ENCODE measurements around the gene AUTS2.

The AUTS2 gene

DNA sequence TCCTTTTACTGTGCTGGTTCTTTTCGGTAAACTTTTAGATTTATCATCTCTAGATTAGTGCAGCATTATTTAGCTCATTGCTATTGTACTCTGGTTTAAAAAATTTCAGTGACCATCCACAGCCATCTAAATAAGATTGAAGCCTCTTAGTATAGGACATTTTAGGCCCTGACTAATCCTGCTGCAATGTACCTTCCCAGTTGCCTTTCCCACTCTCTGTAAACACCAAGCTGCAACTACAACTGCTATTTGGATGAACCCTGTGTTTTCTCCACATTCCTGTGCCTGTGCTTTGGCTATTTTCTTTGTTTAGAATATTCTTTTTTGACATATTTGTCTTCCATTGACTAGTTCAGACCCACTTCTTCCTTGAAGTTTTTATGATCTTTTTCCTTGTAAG lies 314.6 kb downstream of the AUTS2 start:
- no peak for DNase-seq

DNA sequence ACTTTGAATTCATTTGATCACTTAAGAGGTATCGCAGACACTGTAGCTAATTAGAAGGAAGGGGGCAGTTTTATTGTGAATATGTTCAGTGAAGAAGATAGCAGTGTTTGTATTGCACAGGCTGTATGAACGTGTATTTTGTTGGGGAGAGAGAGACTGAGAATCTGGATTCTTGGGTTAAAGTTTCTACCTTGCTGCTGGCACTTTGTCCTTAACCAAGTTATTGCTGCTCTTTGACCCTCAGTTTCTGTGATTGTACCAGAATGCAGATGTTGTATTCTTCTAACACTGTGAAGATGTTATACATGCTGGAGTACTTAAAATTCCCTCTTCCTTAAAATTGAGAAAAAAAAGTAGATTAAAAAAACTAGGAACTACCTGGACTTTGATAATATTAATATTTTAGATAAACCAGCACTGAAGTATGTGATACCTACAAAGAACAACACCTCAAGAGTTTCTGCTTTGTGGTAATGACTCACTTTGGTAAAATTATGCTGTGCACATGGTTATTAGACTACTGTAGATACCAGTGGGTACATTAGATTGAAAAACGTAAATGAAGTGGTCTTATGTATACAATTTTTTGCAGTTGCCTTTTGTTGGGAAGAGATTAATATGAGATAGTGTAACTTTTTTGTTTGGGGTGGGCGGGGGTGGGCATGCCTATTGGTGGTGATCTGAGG lies 321.3 kb downstream of the AUTS2 start:
- no peak for DNase-seq

DNA sequence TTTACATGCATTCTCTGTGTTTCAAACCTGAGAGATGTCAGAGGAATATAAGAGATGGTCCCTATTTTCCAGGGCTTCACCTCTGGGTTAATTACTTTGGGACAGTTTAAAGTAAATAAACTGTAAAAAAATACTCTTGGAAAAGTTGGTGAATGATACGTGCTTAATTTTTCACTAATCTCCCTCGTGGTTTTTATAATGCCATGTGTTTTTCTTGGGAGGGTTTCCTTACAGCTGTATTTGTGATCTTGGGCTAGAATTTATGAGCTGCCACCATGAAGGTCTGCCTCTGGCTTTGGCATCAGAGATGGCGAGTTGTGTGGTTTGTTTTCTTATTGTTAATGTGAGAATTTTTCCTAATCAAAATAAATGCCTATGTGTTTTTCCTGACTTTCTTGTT lies 322.5 kb downstream of the AUTS2 start:
- no peak for DNase-seq

GRCh38 chr7:69922026-69922803 lies 323.9 kb downstream of the AUTS2 start:
- DNase-seq: no peak

DNA sequence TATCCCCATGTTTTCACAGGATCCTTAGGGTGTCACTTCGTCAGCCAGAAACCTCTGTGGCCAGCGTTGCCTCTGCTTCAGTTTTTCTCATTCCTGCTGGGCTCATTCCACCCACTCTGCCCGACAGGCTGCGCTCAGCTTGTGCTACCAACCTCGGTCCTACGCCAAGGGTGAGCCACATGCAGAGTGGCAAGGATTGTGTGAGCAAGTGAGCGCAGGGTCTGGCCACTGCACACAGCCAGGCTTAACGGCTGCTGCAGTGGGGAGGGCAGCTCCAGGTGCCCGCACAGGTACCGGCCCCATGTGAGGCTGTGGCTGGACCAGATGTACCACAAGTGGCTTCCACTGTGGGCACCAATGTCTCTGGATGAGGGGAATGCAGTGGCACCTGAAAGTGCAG lies 329.2 kb downstream of the AUTS2 start:
- no peak for DNase-seq

DNA sequence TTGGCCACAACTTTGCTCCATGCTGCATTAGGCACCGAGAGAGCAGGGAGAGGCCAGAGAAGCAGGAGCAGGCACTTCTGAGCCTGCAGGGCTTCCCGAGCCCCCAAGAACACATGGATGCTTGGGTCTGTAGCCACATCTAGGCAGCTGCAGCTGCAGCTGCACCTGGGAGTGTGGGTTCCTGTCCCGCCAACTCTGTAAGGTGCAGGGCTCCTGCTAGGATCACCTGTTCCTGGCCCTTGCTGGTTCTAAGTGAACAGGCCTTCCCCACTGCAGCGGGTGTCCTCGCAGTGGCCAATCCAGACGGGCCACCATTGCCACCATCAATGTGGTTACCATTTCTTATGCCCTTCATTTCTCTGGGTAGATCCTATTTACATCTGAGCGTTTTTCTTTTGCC lies 330.3 kb downstream of the AUTS2 start:
- no peak for DNase-seq

DNA sequence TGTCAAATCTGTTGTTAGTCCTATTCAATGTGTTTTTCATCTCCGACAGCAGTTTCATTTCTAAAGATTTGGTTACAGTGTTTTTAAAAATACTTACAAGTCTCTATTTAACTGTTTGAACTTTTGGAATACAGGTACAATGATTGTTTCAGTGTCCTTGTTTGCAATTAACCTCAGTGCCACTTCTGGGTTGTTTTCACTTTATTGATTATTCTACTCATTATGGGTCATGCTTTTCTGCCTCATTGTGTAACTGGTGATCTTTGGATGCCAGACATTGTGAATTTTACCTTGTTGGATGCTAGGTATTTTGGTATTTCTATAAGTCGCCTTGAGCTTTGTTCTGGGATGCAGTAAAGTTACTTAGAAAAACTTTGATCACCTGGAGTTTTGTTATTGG lies 331.3 kb downstream of the AUTS2 start:
- no peak for DNase-seq

DNA sequence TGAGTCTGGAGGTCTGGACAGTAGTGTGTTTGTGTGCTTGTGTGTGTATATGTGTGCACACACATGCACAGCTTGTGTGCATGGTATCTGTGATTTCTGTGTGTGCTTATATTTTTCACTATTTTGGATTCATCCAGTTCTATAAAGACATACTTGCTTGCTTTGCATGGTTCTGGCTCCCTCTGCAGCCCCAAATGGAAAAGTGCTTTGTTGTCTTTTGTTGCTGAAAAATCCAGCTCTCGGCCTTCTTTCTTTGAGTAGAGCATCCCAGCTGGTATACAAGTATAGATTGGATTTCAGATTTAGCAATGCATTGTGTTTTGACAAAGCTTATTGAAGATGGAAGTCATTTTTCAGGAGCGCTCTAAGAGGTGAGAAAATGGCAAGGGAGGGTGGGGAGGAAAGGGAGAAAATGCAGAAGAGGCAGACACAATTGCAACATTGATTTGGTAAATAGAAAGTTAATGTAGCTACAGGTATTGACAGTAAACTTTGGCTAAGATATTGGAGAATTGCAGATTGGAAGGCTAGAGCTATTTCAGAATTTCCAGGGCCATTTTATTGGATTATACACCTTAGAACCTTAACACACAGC lies 333.9 kb downstream of the AUTS2 start:
- no peak for DNase-seq

- no peak for DNase-seq
These were observed 336.0 kb downstream of the AUTS2 start for GRCh38 chr7:69934144-69934903.

DNA sequence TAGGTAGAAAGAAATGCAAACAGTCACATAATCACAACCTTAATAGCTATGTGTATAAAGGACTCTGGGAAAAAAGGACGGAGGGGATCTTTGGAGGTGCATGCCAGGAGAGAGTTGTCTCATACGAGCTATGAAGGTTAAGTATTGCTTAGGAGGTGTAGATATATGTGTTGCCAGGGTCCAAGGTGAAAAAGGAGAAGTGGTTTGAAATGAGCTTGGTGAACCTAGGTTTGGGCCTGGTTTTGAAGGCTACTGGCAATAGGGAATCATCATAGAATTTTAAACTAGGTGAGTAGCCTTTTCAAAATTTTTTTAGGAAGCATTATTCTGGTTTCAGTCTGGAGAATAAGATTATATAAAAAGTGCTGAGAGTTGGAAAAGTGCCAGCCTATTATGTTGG lies 336.8 kb downstream of the AUTS2 start:
- DNase-seq: no peak

- DNase-seq: no peak
These were observed 338.8 kb downstream of the AUTS2 start for GRCh38 chr7:69937097-69937496.

GRCh38 chr7:69939317-69939716 lies 341.0 kb downstream of the AUTS2 start:
- no peak for DNase-seq

DNA sequence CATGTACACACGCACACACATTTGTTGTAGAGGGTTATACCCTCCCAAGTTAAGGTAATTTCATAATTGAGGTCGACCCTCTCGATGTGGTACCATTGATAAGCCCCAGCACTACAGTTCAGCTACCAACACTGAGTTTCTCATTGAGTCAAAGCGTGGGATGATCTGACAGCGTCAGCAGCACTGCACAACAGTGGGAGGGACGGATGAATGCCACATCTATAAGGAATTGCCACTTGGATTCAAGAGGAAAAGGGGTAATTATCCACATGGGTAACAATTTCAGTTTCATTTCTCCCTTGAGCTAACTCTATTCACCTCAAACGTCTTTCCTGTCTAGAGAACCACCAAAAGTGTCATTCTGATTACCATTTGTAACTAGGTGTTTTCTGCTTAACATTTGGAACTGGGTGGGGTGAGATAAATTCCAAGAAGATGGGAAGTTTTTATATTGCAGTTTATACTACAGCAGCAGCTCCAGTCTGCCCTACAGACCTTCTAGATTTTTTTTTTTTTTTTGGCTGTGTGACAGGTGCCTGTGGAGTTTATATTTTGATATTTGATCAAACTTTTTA lies 342.9 kb downstream of the AUTS2 start:
- no peak for DNase-seq

- DNase-seq: no peak
These were observed 344.3 kb downstream of the AUTS2 start for GRCh38 chr7:69942573-69942972.

DNA sequence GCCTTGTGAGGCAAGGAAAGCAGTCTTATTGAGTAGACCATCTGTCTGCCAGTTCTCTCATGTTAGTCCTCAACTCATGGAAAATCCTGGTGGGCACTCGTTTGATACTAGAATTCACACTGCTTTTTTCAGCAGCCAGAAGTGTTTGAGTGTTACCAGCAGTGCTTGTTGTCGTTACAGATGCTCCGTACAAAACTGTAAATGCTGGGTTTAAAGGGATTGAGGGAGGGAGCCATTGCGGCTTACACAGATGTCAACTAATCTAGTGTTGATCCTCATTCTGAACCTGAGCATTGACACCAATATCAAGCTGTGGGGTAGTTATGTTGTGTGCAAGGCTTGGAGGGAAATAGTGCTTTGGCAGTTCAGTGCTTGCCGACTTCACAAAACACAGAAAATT lies 348.6 kb downstream of the AUTS2 start:
- no peak for DNase-seq

DNA sequence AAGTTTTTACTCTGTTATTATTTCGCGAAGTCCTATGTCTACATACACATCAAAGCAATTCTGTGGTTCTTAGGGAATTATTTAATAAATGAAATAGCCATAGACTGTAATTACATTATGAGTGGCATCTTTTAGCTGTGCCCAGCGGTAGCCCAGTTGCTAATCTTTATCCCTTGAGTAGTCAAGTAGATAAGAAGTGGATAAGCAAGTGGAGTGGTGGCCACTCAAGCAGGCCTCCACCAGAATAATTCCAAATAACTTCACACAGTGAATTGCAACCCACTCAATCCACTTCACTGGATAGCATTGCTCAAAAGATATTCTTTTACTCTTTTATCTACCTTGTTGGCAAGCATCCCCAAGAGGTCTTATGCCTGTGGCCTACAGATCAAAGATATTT lies 349.7 kb downstream of the AUTS2 start:
- no peak for DNase-seq

DNA sequence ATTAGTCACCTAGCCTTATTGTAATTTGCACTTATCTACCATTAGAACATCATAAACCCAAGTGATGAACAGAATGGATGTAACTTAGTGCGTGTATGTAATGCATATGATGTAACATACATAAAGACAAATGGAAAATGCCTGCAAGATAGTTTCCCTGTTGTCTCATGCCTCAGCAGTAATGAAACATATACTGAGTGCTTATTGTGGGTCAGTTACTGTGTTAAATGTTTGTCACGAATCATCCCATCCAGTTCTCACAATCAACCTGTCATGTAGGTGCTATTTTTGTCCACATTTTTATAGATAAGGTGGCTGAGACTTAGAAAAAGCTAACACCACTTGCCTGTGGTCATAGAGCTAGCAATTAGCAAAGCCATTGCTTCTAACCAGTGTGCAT lies 350.8 kb downstream of the AUTS2 start:
- DNase-seq: no peak

DNA sequence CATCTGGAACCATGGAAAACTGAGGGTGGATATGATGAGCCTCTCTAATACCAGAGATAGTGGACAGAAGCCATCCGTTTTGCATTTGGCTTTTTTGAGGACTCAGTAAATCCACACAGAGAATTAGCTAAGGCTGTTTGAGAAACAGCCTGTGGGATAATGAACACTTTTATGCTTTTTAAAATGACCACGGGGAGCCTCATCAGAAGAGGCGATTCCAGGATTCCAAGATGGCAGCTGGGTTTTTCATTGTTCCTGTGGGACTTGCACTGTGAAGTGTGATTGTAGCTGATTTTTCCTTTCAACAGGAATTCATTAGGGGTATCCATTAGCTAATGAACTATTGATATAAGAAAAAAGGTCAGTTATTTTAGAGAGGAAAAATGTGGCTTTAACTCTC lies 353.2 kb downstream of the AUTS2 start:
- DNase-seq: no peak

DNA sequence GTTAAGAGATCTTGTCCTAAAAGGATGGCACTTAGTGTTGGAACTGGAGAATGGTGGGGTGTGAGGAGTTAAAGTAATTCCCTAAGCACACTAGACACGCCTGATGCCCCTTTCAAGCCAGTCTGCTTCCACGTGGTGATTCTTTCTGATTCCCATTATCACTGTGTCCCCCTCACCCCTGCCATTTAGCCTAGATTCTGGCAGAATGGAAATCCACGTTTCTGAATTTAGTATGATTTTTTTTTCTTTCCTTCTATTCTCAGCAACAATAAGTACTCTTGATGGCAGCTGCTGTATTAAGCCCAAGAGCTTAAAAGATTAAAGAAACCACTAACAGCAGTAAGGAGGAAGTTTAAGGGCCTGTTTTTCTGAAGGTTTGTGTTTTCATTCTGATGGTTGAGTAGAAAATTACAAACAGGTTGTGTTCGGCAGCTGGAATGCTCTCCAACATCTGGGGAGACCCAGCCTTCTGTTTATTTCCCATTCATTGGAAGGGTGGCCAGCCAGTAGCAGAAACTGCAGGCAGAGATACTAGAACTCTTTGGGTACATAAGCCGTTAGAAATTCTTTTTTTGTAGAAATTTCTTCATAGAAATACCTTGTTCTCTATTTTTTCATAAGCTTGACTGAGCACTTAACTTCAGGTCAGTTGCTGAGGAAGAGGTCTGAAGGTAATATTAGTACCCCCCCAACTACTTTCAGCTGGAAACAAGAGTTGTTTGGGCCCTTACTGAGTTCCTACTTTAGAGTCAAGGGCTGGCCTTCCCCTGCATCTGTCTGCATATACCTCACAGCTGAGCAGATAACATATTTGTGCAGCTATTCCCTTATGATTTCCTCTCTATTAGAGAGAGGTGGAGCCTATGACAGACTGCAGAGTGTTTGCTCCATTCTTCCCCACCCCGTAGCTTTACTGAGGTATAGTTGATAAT lies 355.1 kb downstream of the AUTS2 start:
- no peak for DNase-seq

- no peak for DNase-seq
These were observed 358.3 kb downstream of the AUTS2 start for GRCh38 chr7:69956541-69956940.

DNA sequence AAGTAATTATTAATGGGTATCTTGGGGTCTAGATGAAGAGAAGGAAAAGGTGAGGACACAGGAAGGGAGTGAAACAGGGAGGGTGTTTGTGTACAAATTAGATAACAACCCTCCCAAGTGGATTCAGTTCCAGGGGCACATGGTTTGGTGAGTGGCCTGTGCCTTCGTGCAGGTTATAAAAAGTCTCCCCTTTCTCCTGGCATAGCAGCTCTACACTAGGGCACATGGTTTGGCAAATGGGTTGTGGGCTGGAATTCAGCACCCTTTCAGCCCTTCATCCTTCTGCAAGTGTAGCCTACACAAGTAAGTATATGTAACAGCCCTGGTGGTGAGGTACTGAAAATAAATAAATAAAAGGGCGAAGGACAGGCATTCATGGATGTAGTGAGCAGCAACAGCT lies 359.4 kb downstream of the AUTS2 start:
- no peak for DNase-seq

Measured in effector CD8-positive, alpha-beta T cell (primary cell).